Measurements from ENCODE around the gene ARTN.

ARTN gene

DNA sequence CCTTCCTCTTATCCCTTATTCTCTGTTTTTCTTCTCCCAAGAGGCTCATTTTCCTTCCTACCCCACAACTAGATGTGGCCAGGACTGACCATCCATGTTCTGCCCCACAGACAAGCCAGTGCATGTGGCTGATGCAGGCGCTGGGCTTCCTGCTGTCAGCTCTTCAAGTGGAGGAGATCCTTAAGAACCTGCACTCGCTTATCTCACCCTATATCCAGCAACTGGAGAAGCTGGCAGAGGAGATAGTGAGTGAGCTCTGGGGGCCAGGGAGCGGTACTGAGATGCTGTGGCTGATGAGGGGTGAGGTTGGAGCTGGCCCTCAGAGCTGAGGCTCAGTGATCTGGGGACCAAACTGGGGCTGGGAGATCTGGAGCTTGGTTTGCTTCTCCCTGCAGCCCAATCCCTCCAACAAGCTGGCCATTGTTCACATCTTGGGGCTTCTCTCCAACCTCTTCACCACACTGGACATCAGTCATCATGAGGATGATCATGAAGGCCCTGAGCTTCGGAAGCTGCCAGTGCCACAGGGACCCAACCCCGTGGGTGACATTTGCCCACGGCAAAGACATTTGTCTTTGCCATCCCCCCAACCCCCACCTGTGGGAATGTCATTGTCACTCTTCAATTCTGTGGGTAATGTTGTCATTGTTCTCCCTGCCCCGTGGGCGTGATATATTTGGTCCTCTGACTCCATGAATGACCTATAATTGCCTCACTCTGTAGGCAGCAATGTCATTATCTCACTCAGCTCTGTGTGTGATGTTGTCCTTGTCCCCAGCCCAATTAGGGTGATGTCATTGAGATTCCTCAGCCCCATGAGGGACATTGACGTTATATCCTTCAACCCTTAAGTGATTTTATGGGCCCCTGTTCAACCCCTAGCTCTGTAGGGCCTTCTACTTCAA lies 25.0 kb downstream of the ARTN start:
- DNase-seq (ENCODE audit: extremely low spot score), result no peak
- CTCF ChIA-PET, result interaction anchor here (0.8 to 5.4 kb wide), 3 partner anchors 10 to 24 kb away, joined by 3 to 33 read pairs (median 3); partner anchors contain the start of genes ARTN and IPO13
- TF ChIP-seq, protein P1, sequence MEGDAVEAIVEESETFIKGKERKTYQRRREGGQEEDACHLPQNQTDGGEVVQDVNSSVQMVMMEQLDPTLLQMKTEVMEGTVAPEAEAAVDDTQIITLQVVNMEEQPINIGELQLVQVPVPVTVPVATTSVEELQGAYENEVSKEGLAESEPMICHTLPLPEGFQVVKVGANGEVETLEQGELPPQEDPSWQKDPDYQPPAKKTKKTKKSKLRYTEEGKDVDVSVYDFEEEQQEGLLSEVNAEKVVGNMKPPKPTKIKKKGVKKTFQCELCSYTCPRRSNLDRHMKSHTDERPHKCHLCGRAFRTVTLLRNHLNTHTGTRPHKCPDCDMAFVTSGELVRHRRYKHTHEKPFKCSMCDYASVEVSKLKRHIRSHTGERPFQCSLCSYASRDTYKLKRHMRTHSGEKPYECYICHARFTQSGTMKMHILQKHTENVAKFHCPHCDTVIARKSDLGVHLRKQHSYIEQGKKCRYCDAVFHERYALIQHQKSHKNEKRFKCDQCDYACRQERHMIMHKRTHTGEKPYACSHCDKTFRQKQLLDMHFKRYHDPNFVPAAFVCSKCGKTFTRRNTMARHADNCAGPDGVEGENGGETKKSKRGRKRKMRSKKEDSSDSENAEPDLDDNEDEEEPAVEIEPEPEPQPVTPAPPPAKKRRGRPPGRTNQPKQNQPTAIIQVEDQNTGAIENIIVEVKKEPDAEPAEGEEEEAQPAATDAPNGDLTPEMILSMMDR (IDR thresholded peaks at IDR 0.05; ENCODE audit: control extremely low read depth, extremely low read depth, low read depth, missing control alignments), result no peak
- POLR2A ChIA-PET, result no interaction called here

DNA sequence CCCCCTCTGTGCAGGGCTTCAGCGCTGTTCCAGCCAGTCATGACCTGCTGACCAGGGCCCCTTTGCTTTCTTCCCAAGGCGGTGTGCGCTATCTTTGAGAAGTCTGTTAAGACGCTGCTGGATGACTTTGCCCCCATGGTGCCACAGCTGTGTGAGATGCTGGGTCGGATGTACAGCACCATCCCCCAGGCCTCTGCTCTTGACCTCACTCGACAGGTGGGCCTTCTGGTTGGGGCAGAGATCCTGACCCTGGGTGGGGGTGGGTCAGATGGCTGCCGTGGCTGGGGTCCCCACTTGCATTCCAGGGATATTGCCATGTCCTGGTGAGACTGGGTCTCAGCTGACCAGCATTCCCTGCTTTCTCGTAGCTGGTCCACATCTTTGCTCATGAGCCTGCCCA lies 27.2 kb downstream of the ARTN start:
- ChIA-PET POLR2A (no interaction called here), CTCF (no interaction called here)
- DNase-seq (ENCODE audit: extremely low spot score), result no peak
- TF ChIP-seq, protein P1 (IDR thresholded peaks at IDR 0.05; ENCODE audit: control extremely low read depth, extremely low read depth, low read depth, missing control alignments), result no peak

DNA sequence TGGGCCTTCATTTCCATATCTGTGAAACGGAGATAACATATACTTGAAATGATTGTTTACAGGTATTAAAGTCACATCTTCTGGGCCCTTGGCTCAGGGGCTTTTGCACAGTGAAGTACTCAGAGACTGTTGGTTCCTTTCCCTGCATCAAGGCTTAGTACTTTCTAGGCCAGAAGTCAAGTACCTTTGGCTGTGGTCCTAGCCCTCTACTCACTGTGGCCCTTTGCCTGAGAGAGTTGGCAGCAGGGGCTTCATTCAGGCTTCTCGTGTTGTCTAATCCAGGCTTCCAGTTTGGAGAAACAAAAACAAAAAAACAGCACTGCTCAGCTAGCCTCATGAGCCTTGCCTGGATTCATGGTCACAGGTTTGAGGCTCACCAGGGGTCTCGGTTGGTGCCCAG lies 28.1 kb downstream of the ARTN start:
- ChIA-PET POLR2A (no interaction called here), CTCF (no interaction called here)
- TF ChIP-seq, protein P1 (IDR thresholded peaks at IDR 0.05; ENCODE audit: control extremely low read depth, extremely low read depth, low read depth, missing control alignments), result no peak
- DNase-seq (ENCODE audit: extremely low spot score), result no peak

DNA sequence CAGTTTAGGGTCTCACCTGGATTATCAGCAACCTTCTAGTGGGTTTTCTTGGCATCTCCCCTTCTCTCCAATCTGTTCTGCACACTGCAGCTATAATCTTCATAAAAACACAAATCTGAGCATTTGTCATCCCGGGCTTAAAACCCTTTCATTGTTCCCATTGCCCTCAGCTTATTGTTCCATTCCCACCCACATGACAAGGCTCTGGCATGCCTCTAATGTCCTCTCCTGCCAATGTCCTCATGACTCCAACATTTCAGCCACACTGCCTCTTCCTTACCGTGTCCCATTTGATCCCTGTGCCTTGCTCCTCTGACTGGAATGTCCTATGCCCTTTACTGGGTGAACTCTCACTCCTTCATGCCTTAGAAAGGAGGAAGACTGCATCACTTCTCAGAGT lies 28.7 kb downstream of the ARTN start:
- ChIA-PET POLR2A (no interaction called here), CTCF (no interaction called here)
- DNase-seq (ENCODE audit: extremely low spot score), result no peak
- TF ChIP-seq, protein P1 (IDR thresholded peaks at IDR 0.05; ENCODE audit: control extremely low read depth, extremely low read depth, low read depth, missing control alignments), result no peak

DNA sequence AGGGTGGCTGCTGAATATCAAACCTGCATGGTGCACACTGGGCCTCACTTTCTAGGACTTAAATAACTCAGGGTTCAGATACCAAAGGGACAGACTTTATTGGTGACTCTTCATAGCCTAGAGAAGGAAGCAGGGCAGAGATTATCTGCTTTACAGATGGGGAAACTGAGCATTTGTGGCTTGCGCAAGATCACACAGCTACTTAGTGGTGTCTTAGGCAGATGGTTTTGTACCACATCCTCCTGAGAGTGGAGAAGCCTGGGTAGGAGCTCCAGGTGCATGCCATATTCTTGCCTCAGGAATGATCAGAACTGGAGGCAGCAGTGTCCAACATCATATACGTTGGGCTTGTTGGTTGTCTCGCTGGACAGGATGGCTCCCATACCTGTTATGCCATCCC lies 29.4 kb downstream of the ARTN start:
- CTCF ChIA-PET, result interaction anchor here (1.9 to 2.2 kb wide), 2 partner anchors 9 to 17 kb away, joined by 10 to 12 read pairs; partner anchors contain the start of gene IPO13
- TF ChIP-seq, protein P1 (IDR thresholded peaks at IDR 0.05; ENCODE audit: control extremely low read depth, extremely low read depth, low read depth, missing control alignments), result no peak
- no peak for DNase-seq (ENCODE audit: extremely low spot score)
- POLR2A ChIA-PET, result no interaction called here

DNA sequence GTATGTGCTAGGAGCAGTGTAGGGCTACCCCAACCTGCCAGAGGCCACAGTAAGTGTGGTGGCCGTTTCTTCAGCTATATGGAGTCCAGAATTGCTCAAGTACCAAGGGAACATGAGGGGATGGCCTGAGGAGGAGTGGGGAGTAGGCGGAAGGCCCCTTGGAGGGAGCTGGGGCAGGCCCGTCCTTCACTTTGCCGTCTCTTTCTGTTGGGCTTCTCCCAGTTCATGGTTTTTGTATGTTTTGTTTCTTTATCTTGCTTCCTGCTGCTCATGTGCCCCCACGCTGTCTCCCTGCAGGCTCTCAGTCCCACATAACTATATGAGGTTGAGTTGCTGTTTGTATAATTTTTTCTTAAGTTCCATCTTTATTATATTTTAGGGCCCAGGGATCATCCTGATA lies 30.3 kb downstream of the ARTN start:
- no peak for DNase-seq (ENCODE audit: extremely low spot score)
- ChIA-PET CTCF (interaction anchor here (1.0 to 2.2 kb wide), 4 partner anchors 9 to 17 kb away, joined by 3 to 12 read pairs (median 7); partner anchors contain the start of gene IPO13), POLR2A (interaction anchor here (0.8 kb wide), 1 partner anchor 14 kb away, joined by 4 read pairs; no protein-coding TSS in a partner anchor)
- TF ChIP-seq, protein P1 (IDR thresholded peaks at IDR 0.05; ENCODE audit: control extremely low read depth, extremely low read depth, low read depth, missing control alignments), result no peak
